CD8-positive, alpha-beta memory T cell (primary cell): Measurements from ENCODE around the gene CPN1. TPM values are rescaled to one million over a fixed set of nuclear protein-coding genes. Genes with fewer than 3 reads are reported as not detected.
"Not testable (repeated sequence)": the region's sequence is repeated elsewhere in the genome, so short reads cannot be mapped to it uniquely, and the experiment has no call there.

ENCODE experiments used
- CTCF ChIA-PET: fragments of 350-600 bp; sonication (Branson Sonifier 250); formaldehyde crosslinking; loops from one replicate; lab custom pipeline; 2021; ENCODE audit warnings: antibody characterized with exemption; lab: Charles Lee
- POLR2A ChIA-PET: fragments of 350-600 bp; sonication (Branson Sonifier 250); formaldehyde crosslinking; loops from one replicate; lab custom pipeline; 2021; ENCODE audit warnings: antibody characterized with exemption; lab: Charles Lee
- DNase-seq, 5 donors: peaks; one replicate each; pipeline versions ENCODE4 v3.0.0 to v3.0.0-alpha.2; 2020 to 2022; ENCODE audit warnings: mixed read lengths in 1 of 5
- H3K27ac ChIP-seq: one replicate; pipeline ENCODE4 v1.7.0; 2013; ENCODE audit warnings: low read depth, mild to moderate bottlenecking, low read length, moderate library complexity
- H3K27me3 ChIP-seq: 2 replicates; pipeline ENCODE4 v1.7.0; 2013; ENCODE audit warnings: low read length, mild to moderate bottlenecking; ENCODE audit not compliant: insufficient read depth, poor library complexity, severe bottlenecking
- H3K36me3 ChIP-seq: 2 replicates; pipeline ENCODE4 v1.7.0; 2013; ENCODE audit warnings: mild to moderate bottlenecking, low read length, moderate library complexity; ENCODE audit not compliant: insufficient read depth
- H3K4me1 ChIP-seq: 2 replicates; pipeline ENCODE4 v1.7.0; 2013; ENCODE audit warnings: mild to moderate bottlenecking, low read length, moderate library complexity; ENCODE audit not compliant: insufficient read depth
- H3K4me3 ChIP-seq: 2 replicates; pipeline ENCODE4 v1.7.0; 2013; ENCODE audit warnings: mild to moderate bottlenecking, low read length
- H3K9me3 ChIP-seq: 2 replicates; pipeline ENCODE4 v1.7.0; 2013; ENCODE audit warnings: mild to moderate bottlenecking, low read length
- H3K27ac Mint-ChIP-seq, 8 donors: one replicate each; pipeline ENCODE4 v1.8.0; 2020 to 2021; ENCODE audit warnings: mixed read lengths in 8 of 8, mild to moderate bottlenecking in 6 of 8, inconsistent platforms in 3 of 8, moderate library complexity in 3 of 8
- H3K27me3 Mint-ChIP-seq, 2 donors: one replicate each; pipeline ENCODE4 v1.8.0; 2020 to 2021; ENCODE audit warnings: mixed read lengths in 2 of 2, mild to moderate bottlenecking in 1 of 2, moderate library complexity in 1 of 2
- H3K36me3 Mint-ChIP-seq, 3 donors: one replicate each; pipeline ENCODE4 v1.8.0; 2020 to 2021; ENCODE audit warnings: mixed read lengths in 3 of 3, inconsistent platforms in 1 of 3, mild to moderate bottlenecking in 1 of 3
- H3K4me1 Mint-ChIP-seq, 3 donors: one replicate each; pipeline ENCODE4 v1.8.0; 2020 to 2021; ENCODE audit warnings: mixed read lengths in 3 of 3, inconsistent platforms in 1 of 3, mild to moderate bottlenecking in 1 of 3
- H3K4me3 Mint-ChIP-seq, 7 donors: one replicate each; pipeline ENCODE4 v1.8.0; 2020 to 2021; ENCODE audit warnings: mixed read lengths in 7 of 7, mild to moderate bottlenecking in 6 of 7, moderate library complexity in 4 of 7, inconsistent platforms in 2 of 7
- H3K9me3 Mint-ChIP-seq, 5 donors: one replicate each; pipeline ENCODE4 v1.8.0; 2020 to 2022; ENCODE audit warnings: mixed read lengths in 5 of 5, mild to moderate bottlenecking in 3 of 5, moderate library complexity in 2 of 5, inconsistent platforms in 1 of 5
- polyA plus RNA-seq: library from polyadenylated mRNA; unstranded; fragments of 300-500 nt; fragmentation: Illumina TruSeq; gene quantifications from one replicate; pipeline ENCODE4 v1.2.3, GENCODE V29; 2021
- total RNA-seq, 2 experiments: library from RNA; stranded (reverse); gene quantifications; one replicate each; pipeline ENCODE4 v1.2.3, GENCODE V29; 2021

Gene CPN1
- total and polyA plus RNA-seq, 3 experiments from 2014 or later: not detected

DNA sequence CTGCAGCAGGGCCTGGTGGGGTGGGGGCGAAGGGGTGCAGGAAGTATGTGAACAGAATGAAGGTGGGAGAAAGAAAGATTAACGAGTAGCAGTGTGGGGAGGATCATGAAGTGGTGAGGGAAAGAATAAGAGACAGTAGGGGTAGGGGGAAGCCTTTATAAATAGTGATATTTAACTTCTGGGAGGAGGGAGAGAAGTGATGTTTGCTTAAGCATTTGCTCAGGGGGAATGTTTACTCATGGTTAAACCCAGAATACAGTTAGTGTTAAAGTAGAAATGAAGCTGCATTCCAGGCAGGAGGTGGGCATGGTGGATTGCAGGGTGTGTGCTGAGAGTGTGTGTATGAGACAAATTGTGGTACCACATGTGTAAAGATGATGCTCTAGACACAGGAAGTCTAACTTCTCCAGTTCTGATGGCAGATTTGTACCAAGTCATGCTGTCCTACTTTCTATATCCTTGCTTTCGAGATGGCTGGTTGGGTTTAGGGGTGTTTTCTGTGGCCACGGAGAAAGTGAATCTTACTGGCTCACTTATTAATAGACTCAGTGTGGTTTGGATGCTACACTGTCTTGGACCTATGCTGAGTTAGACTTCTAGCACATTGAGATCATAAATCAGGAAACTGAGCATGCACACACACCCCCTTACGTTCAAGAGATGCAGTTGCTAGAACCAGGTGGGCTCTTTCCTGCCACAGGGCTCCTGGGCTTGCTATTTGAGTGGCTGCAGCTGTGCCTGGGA is 61.4 kb downstream of the CPN1 start:
- no peaks in the 10 kb centered on the region for H3K36me3 Mint-ChIP-seq
- Histone ChIP-seq H3K4me1 (no peaks in the 10 kb centered on the region), H3K27me3 (no peaks in the 10 kb centered on the region), H3K27ac (no peak overlapping the region), H3K4me3 (no peak overlapping the region), H3K36me3 (no peaks in the 10 kb centered on the region), H3K9me3 (no peaks in the 10 kb centered on the region)
- H3K4me1 Mint-ChIP-seq: peaks cover 4 to 9% (median 6%) of the 10 kb centered on the region in 3 donors
- no peaks in the 10 kb centered on the region for H3K9me3 Mint-ChIP-seq
- peak overlapping the region in 1 of 7 donors; percentile 33 for H3K4me3 Mint-ChIP-seq
- H3K27me3 Mint-ChIP-seq: peaks cover 3 to 4% of the 10 kb centered on the region in 2 donors
- peak in 1 of 5 donors; percentile 7 for DNase-seq
- H3K27ac Mint-ChIP-seq: peak overlapping the region in 4 of 8 donors; percentile 14 to 57 (median 50)
- ChIA-PET POLR2A (no interaction called here), CTCF (interaction anchor here (1.5 to 2.1 kb wide), 3 partner anchors 11 to 175 kb away, joined by 7 to 8 read pairs (median 7); partner anchors contain the start of gene DNMBP)

DNA sequence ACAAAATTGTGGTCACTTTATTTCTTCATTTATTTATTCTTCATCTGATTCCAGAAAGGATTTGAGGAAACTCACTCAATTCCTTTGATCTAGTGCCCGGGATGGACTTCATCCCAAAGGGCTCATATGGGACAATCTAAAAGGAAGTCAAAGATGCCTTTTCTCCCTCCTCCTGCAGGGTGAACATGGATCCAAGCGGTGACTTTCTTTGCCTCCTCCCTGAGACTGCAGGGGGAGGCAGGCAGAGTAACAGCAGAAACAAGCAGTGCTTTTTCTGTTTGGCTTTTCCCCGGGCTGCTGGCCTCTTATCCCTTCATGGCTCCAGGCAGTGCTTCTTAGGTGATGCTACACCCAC is 61.9 kb downstream of the CPN1 start:
- H3K36me3 ChIP-seq: no peaks in the 10 kb centered on the region
- no peaks in the 10 kb centered on the region for H3K4me1 ChIP-seq
- peak overlapping the region in 1 of 8 donors; percentile 57 for H3K27ac Mint-ChIP-seq
- POLR2A ChIA-PET: no interaction called here
- no peaks in the 10 kb centered on the region for H3K9me3 Mint-ChIP-seq
- H3K9me3 ChIP-seq: no peaks in the 10 kb centered on the region
- H3K27ac ChIP-seq: no peak overlapping the region
- H3K27me3 ChIP-seq: no peaks in the 10 kb centered on the region
- no peak for DNase-seq
- no peak overlapping the region for H3K4me3 ChIP-seq
- H3K36me3 Mint-ChIP-seq: no peaks in the 10 kb centered on the region
- no peak overlapping the region for H3K4me3 Mint-ChIP-seq
- CTCF ChIA-PET: no interaction called here
- peaks cover 0 to 4% of the 10 kb centered on the region in 2 donors for H3K27me3 Mint-ChIP-seq
- H3K4me1 Mint-ChIP-seq: peaks cover 4 to 9% (median 6%) of the 10 kb centered on the region in 3 donors

DNA sequence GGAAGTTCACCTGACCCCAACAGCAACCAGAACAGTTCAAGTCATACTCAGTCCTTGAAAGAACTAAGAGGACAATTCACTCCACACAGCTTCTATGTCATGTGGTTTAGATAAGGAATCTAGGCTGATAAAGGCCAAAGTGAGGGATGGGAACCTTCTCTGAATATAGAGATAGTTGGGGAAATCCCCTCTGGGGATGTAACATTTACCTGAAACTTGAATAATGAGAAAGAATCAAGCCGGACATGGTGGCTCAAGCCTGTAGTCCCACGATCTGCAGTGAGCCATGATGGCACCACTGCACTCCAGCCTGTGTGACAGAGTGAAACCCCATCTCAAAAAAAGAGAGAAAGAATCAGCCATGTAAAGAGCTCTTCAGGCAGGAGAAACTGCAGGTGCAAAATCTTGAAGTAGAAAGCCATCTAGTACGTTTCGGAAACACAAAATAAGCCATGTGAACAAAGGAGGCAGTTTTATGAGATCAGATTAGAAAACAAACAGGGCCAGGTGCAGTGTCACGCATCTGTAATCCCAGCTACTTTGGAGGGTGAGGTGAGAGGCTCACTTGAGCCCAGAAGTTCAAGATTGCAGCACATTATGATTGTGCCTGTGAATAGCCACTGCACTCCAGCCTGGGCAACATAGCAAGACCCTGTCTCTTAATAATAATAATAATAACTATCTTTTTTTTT is 67.5 kb downstream of the CPN1 start:
- H3K27ac ChIP-seq: no peak overlapping the region
- Mint-ChIP-seq H3K4me3 (peak overlapping the region in 1 of 7 donors; percentile 22), H3K9me3 (no peaks in the 10 kb centered on the region), H3K4me1 (peaks cover 11 to 12% (median 12%) of the 10 kb centered on the region in 3 donors), H3K36me3 (peaks cover 0 to 2% (median 0%) of the 10 kb centered on the region in 3 donors), H3K27me3 (no peaks in the 10 kb centered on the region), H3K27ac (peak overlapping the region in 2 of 8 donors; percentile 0 to 28)
- ChIA-PET CTCF (interaction anchor here (3.6 kb wide), 1 partner anchor 168 kb away, joined by 17 read pairs; no protein-coding TSS in a partner anchor), POLR2A (interaction anchor here (0.7 kb wide), 1 partner anchor 169 kb away, joined by 3 read pairs; no protein-coding TSS in a partner anchor)
- H3K4me3 ChIP-seq: no peak overlapping the region
- H3K9me3 ChIP-seq: no peaks in the 10 kb centered on the region
- DNase-seq: no peak
- H3K27me3 ChIP-seq: no peaks in the 10 kb centered on the region
- H3K4me1 ChIP-seq: peaks cover 2% of the 10 kb centered on the region
- H3K36me3 ChIP-seq: no peaks in the 10 kb centered on the region

DNA sequence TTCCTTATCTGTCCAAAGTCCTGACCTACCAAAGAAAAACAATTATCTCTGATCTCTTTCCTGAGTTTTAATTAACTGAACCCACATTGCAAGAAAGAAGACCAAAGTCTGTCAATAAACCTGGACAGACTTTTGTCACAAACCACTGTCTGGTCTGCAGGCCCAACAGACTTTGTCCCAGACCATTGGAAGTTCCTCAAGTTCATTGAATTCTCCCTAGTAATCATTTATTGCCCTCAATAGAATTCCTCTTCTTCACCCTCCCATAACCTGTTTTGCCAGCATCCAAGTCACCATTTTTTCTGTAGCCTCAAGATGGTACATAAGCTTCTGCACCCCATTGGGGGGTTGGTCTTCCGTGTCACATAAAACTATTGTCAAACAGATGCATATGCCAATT is 68.0 kb downstream of the CPN1 start:
- no peaks in the 10 kb centered on the region for H3K9me3 Mint-ChIP-seq
- ChIA-PET CTCF (interaction anchor here (3.6 kb wide), 1 partner anchor 167 kb away, joined by 17 read pairs; no protein-coding TSS in a partner anchor), POLR2A (no interaction called here)
- no peaks in the 10 kb centered on the region for H3K36me3 ChIP-seq
- no peaks in the 10 kb centered on the region for H3K9me3 ChIP-seq
- no peak overlapping the region for H3K27ac ChIP-seq
- DNase-seq: no peak
- H3K4me3 ChIP-seq: no peak overlapping the region
- H3K27me3 Mint-ChIP-seq: no peaks in the 10 kb centered on the region
- peaks cover 17 to 18% (median 17%) of the 10 kb centered on the region in 3 donors for H3K4me1 Mint-ChIP-seq
- no peaks in the 10 kb centered on the region for H3K27me3 ChIP-seq
- peaks cover 0 to 2% (median 0%) of the 10 kb centered on the region in 3 donors for H3K36me3 Mint-ChIP-seq
- peaks cover 8% of the 10 kb centered on the region for H3K4me1 ChIP-seq
- H3K4me3 Mint-ChIP-seq: peak overlapping the region in 1 of 7 donors; percentile 22
- H3K27ac Mint-ChIP-seq: peak overlapping the region in 1 of 8 donors; percentile 0

DNA sequence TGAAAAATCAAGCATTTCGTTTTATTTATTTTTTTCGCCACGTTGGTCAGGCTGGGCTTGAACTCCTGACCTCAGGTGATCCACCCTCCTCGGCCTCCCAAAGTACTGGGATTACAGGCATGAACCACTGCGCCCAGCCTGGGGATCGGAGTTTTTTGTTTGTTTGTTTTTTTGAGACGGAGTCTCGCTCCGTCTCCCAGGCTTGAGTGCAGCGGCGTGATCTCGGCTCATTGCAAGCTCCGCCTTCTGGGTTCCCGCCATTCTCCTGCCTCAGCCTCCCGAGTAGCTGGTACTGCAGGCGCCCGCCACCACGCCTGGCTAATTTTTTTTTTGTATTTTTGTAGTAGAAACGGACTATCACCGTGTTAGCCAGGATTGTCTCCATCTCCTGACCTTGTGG is 69.8 kb downstream of the CPN1 start:
- H3K27me3 Mint-ChIP-seq, H3K4me3 ChIP-seq, H3K9me3 ChIP-seq, DNase-seq, H3K36me3 ChIP-seq, H3K36me3 Mint-ChIP-seq, H3K27ac ChIP-seq, POLR2A ChIA-PET, H3K27me3 ChIP-seq, H3K9me3 Mint-ChIP-seq: not testable (repeated sequence)
- CTCF ChIA-PET: interaction anchor here (2.3 to 5.1 kb wide), 2 partner anchors 12 to 164 kb away, joined by 7 to 58 read pairs; no protein-coding TSS in a partner anchor
- H3K4me1 Mint-ChIP-seq: peaks cover 27 to 33% (median 30%) of the 10 kb centered on the region in 3 donors
- H3K4me1 ChIP-seq: peaks cover 13% of the 10 kb centered on the region
- H3K4me3 Mint-ChIP-seq: peak overlapping the region in 1 of 7 donors; percentile 63
- peak overlapping the region in 1 of 8 donors; percentile 26 for H3K27ac Mint-ChIP-seq

DNA sequence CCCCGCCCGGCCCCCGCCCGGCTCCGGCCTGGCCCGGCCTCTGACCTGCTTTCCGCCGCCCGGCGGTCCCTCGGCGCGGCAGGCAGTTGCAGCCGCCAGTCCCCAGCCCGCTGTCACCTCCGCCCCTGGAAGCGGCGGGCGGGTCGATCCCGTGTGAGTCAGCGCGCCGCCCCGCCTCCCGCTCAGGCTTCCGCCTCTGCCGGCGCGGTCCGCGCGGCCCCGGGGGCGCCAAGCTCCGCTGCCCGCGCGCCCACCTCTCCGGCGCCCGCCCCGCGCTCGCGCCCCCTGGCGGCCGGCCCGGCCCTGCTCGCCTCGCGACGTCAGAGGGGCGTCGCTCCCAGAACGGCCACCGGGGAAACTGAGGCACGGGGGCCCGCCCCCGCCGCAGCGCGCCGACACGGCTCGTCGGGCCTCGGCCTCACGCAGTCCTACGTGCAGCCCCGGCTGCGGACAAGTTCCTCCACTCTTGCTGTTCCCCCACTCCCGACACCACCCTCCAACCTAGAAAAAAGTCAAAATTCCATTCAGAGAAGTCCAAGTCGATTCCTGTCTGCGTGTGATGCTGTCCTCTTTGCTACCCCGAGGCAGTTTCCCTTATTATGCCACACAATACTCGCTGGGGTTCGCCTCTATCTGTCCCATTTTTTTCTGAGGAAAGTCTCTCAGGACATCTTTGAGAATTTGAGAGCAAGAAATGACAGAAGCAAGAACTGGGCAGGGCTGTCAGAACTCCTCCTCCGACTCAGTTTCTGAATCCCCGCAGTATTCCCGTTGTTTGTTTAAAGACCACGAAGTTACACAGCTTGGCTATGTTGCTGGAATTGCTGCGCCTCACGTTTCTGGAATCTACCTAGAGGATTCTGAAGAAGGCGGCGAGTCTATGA is 71.6 kb downstream of the CPN1 start, which contains the start of gene DNMBP:
Gene DNMBP, minus strand, starts transcription at position 155 of the 884 bp plus-strand sequence. CDS start 37,823 bp downstream, outside the sequence.
- peak within 1 kb of the TSS; percentile 86 to 99 (median 91) for H3K4me3 Mint-ChIP-seq
- no peaks in the 10 kb centered on the region for H3K9me3 Mint-ChIP-seq
- Histone ChIP-seq H3K27me3 (no peaks in the 10 kb centered on the region), H3K36me3 (no peaks in the 10 kb centered on the region), H3K4me3 (peak within 1 kb of the TSS; percentile 85), H3K9me3 (no peaks in the 10 kb centered on the region), H3K4me1 (peaks cover 13% of the 10 kb centered on the region), H3K27ac (peak within 1 kb of the TSS; percentile 33)
- ChIA-PET POLR2A (no interaction called here), CTCF (interaction anchor here (0.6 to 5.1 kb wide), 25 partner anchors 8 to 1687 kb away, joined by 3 to 58 read pairs (median 5); no protein-coding TSS in a partner anchor)
- DNase-seq: peak; percentile 72 to 88 (median 81)
- peaks cover 33 to 47% (median 33%) of the 10 kb centered on the region in 3 donors for H3K4me1 Mint-ChIP-seq
- H3K36me3 Mint-ChIP-seq: peaks cover 0 to 2% (median 0%) of the 10 kb centered on the region in 3 donors
- no peaks in the 10 kb centered on the region for H3K27me3 Mint-ChIP-seq
- peak within 1 kb of the TSS; percentile 47 to 93 (median 81) for H3K27ac Mint-ChIP-seq

DNA sequence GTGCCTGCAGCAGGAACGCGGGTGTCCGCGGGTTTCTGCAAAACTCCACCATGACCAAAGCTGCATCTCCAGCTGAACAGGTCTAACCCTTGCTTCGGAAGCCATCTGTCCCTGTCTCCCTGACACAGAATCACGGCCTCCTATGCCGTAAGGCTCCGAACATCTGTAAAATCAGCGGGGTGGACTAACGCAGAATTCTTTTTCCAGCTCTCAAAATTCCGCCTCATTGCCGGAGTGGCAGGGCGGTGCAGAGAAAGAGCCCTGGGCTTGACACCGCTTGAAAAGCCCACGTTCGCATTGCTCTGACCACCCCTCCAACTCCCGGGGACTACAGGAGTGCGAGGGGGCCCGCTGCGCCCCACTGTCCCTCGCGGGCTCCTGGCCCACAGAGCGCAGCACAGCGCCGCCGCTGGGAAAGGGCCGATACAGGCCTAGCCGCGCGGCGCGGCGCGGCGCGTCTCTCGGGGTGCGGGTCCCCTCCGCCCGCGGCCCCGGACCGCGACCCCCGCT is 72.3 kb downstream of the CPN1 start:
- POLR2A ChIA-PET: no interaction called here
- H3K27me3 Mint-ChIP-seq: no peaks in the 10 kb centered on the region
- CTCF ChIA-PET: interaction anchor here (0.6 to 5.1 kb wide), 23 partner anchors 9 to 161 kb away, joined by 3 to 58 read pairs (median 5); no protein-coding TSS in a partner anchor
- Histone ChIP-seq H3K4me3 (peak overlapping the region; percentile 85), H3K9me3 (no peaks in the 10 kb centered on the region), H3K27me3 (no peaks in the 10 kb centered on the region), H3K27ac (peak overlapping the region; percentile 33), H3K4me1 (peaks cover 13% of the 10 kb centered on the region), H3K36me3 (no peaks in the 10 kb centered on the region)
- peaks cover 33 to 47% (median 33%) of the 10 kb centered on the region in 3 donors for H3K4me1 Mint-ChIP-seq
- no peaks in the 10 kb centered on the region for H3K9me3 Mint-ChIP-seq
- H3K36me3 Mint-ChIP-seq: peaks cover 0 to 2% (median 0%) of the 10 kb centered on the region in 3 donors
- peak overlapping the region; percentile 80 to 88 (median 84) for H3K4me3 Mint-ChIP-seq
- no peak for DNase-seq
- peak overlapping the region in 3 of 8 donors; percentile 52 to 74 (median 56) for H3K27ac Mint-ChIP-seq
